Mononuclear cell (primary cell): ENCODE data around the gene MTG1. TPM values are rescaled to one million over a fixed set of nuclear protein-coding genes. Genes with fewer than 3 reads are reported as not detected.
"Not testable (repeated sequence)": the region's sequence is repeated elsewhere in the genome, so short reads cannot be mapped to it uniquely, and the experiment has no call there.

Experiments used
- H3K27me3 ChIP-seq: 2 replicates; pipeline ENCODE4 v1.6.0; 2011; ENCODE audit warnings: low read length, control low read depth; ENCODE audit not compliant: insufficient read depth
- H3K4me1 ChIP-seq: 2 replicates; pipeline ENCODE4 v1.5.1; 2011; ENCODE audit warnings: mild to moderate bottlenecking, low read length, control low read depth; ENCODE audit not compliant: insufficient read depth
- H3K4me3 ChIP-seq: 2 replicates; pipeline ENCODE4 v1.5.1; 2011; ENCODE audit warnings: mild to moderate bottlenecking, low read length, moderate library complexity
- H3K9me3 ChIP-seq: 2 replicates; pipeline ENCODE4 v1.5.1; 2011; ENCODE audit warnings: low read depth, mild to moderate bottlenecking, control low read depth, low read length
- total RNA-seq: library from RNA; depleted of rRNA; stranded (reverse); fragments of >200 nt; gene quantifications from one replicate; pipeline ENCODE4 v1.2.3, GENCODE V29; 2012

MTG1 gene
- total RNA-seq, 1 donor = 14.9 TPM

DNA sequence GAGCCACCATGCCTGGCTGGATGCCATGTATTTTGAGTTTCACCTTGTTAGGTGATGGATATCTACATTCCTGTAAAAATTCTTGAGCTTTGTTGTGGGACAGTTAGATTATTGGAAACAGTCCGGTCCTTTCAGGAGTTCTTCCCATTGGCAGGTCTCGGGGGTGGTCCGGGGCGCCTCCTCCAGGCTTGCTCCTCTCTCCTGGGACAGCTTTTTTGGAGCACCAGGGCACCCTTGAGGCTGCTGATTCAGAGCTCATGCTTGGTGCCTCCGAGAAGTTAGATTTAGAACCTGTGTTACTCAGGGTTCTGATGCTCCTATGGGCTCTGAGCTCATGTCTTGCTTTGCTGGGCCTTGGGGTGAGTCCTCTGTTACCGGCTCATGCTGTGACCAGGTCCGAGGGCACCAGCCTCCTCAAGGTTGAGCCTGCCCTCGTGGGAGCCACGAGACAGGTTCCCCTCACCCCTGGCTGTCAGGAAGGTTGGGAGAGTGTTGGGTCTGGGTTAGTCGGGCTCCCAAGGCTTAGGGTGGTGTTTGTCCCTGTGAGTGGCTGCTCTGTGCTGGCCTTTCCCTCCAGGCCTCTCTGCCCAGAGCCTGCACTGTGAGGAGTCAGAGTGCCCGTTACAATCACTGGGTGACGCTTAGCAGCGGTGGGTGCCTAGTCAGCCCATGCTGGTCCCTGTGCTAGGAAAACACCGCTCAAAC is 24.5 kb downstream of the MTG1 start:
- Histone ChIP-seq H3K4me3 (no peak overlapping the region), H3K9me3 (no peaks in the 10 kb centered on the region), H3K27me3 (peaks cover 3% of the 10 kb centered on the region), H3K4me1 (no peaks in the 10 kb centered on the region)

DNA sequence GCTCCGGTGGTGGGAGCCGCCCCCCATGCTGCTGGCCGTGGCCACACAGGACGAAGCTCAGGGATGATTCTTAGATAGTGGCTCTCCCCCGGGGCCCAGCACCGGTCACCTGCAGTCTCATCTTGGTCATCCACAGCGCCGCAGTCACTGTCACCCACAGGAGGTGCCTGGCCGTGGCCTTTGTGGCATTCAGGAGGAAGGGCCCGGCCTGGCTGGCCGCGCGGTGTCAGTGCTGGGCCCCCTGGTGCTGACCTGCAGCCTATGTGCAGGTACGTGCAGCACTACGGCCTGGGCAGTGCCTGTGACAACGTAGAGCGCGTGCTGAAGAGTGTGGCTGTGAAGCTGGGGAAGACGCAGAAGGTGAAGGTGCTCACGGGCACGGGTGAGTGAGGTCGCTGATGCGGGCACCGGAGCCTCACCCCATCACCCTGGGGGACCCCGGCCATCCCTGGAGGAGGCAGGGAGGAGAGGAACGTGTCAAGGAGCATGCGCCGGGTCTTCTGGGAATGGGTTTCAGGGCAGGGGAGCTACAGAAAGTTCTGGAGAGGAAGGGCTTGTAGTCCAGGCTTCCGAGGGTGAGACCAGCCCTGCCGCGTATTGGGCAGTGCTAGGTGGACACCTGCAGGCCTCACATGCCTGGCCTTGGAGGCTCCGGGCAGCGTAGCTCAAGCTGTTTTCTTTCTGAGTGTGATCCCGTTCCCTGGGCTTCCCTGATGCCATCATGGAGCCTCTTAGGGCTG is 25.4 kb downstream of the MTG1 start:
- Histone ChIP-seq H3K4me3 (no peak overlapping the region), H3K9me3 (no peaks in the 10 kb centered on the region), H3K4me1 (no peaks in the 10 kb centered on the region), H3K27me3 (peaks cover 3% of the 10 kb centered on the region)

DNA sequence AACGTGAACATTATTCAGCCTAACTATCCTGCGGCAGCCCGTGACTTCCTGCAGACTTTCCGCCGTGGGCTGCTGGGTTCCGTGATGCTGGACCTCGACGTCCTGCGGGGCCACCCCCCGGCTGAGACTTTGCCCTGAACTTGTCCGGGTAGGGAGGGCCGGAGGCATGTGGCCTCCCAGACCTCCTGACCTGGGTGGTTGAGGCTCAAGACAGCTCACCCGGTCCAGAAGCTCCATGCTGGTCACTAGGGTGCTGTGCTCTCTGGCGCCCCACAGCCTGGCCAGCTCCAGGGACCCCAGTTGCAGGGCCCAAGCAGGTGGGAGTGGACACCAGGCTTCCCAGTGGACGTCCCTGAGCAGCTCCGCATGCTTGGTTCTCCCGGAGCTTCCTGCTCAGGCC is 26.1 kb downstream of the MTG1 start:
- peaks cover 3% of the 10 kb centered on the region for H3K27me3 ChIP-seq
- no peak overlapping the region for H3K4me3 ChIP-seq
- H3K9me3 ChIP-seq = no peaks in the 10 kb centered on the region
- H3K4me1 ChIP-seq = no peaks in the 10 kb centered on the region

DNA sequence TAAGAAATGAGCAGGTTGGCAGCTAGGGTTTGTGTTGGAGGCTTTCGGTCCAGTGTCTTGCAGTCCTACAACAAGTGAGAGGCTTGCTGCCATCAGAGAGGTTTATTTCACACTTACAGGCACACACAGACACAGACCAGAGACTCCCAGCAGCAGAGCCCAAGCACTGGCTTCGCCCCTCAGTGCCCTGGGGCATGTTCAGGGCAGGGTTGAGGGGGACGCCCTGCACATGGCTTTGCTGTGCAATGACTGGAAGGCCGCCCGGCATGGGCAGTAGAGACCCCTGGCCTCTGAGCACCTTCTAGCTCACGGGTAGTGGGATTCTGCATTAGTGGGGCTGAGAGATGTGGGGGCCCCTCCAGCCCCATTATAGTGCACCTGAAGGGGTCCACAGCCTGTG is 26.6 kb downstream of the MTG1 start:
- Histone ChIP-seq H3K9me3 (no peaks in the 10 kb centered on the region), H3K4me1 (no peaks in the 10 kb centered on the region), H3K27me3 (peaks cover 3% of the 10 kb centered on the region), H3K4me3 (no peak overlapping the region)

DNA sequence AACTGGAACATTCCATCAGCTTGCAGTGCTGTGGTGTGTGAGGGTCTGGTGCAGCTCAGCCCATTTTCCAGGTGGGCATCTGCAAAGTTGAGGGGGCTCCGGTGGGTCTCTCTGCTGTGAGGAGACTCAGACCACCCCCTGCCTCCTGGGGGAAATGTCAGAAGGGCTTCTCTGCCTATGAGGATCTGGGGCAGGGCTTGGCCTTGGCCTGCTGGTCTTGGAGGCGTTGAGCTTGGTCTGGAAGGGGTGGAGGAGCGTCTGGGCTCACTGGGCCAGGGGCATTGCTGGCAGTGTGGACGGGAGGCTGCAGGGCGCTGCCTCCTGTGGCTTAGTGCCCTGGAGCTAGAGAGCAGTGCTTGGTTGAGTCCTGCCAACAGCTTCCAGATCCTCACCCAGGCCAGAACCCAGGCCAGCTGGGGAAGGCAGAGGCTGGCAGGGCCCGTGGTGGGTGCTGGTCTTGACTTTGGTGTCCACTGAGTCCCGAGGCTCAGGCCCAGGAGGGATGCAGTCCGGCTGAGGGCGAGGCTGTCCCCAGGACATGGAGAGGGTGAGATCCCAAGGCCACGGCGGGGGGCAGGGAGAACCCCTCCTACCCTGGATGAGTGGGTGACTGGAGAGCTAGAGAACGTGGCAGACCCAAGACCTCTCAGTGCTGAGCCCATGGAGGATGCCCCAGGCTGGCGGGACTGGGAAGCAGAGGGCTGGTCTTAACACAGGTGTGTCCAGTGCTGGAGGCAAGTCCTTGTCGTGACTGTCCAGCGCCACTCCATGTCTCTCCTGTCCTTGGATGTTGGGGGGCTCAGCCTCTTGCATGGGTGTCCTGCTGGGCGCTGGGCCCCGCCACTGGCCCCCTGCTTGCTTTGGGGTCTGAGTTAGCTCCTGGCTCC is 27.6 kb downstream of the MTG1 start:
- Histone ChIP-seq H3K9me3 (no peaks in the 10 kb centered on the region), H3K27me3 (peaks cover 3% of the 10 kb centered on the region), H3K4me3 (no peak overlapping the region)

DNA sequence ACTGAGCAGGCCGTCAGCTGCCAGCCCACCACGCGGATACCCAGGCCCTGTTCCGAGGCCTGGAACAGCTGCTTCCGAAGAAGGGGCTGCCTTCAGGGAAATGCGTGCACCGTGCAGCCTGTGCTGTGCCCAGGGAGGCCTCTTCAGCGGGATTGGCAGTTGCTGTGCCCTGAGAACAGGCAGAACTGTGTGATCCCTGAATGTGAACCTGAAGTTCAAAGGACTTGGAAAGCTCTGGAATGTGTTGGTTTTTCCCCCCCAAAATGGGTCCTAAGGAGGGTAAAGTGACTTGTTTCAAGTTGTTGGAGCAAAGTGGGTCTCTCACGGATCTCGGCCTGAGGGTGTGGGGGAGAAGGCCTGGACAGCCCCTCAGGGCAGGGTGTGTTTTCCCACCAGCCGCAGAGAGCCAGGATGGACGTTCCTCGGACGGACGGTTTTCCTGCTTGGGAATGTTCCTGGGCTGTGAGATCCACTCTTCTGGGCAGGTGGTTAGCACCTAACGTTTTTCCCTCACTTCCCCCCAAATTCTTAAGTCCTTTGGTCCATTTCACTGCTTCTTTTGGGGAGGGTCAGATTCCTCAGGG is 28.4 kb downstream of the MTG1 start:
- peaks cover 3% of the 10 kb centered on the region for H3K27me3 ChIP-seq
- H3K4me1 ChIP-seq = no peaks in the 10 kb centered on the region
- H3K4me3 ChIP-seq = no peak overlapping the region
- H3K9me3 ChIP-seq = no peaks in the 10 kb centered on the region

More for the DNA sequence above, 27.6 kb downstream of the MTG1 start:
- no peaks in the 10 kb centered on the region for H3K4me1 ChIP-seq

DNA sequence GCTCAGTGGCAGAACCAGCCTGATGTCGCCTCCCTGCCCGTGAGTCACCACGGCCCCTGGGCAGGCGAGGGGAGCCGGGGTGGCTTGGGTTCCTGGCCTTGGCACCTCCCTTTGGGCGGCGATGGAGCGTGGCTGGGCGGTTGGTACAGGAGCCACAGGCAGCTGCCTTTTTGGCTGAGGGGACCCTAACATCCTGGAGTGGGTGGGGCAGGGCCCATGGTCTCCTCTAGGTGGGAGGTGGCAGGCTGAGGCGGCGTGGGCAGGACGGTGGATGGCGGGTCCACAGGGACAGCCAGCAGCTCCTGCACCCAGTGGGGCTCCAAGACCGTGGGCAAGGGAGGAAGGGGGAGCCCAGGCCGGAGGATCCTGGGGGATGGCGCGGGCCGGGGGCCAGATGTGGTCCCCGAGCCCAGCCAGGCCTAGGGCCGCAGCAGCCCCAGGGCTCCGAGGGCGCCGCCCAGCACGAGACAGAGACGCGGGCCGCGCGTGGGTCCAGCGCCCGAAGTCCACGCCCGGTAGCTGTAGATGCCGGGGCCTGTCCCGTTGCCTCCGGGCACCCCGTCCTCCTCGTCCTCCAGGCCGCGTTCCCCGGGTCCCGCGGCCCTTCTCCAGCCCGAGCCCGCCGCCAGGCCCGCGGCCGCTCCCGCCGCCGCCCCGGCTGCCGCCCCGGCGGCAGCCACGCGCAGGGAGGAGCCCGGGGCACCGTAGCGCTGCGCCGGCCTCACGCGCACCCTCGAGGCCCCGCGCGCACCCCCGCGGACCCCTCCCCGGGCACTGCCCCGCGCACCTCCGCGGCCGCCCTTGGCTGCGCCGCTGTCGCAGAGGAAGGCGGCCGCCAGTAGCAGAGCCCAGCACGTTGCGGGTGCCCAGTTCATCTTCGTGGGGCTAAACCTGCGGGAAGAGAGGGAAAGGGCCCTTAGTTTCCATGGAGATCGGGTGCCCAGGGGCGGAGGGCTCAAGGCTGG is 29.1 kb downstream of the MTG1 start:
- no peaks in the 10 kb centered on the region for H3K9me3 ChIP-seq
- no peak overlapping the region for H3K4me3 ChIP-seq
- no peaks in the 10 kb centered on the region for H3K4me1 ChIP-seq
- peaks cover 3% of the 10 kb centered on the region for H3K27me3 ChIP-seq

DNA sequence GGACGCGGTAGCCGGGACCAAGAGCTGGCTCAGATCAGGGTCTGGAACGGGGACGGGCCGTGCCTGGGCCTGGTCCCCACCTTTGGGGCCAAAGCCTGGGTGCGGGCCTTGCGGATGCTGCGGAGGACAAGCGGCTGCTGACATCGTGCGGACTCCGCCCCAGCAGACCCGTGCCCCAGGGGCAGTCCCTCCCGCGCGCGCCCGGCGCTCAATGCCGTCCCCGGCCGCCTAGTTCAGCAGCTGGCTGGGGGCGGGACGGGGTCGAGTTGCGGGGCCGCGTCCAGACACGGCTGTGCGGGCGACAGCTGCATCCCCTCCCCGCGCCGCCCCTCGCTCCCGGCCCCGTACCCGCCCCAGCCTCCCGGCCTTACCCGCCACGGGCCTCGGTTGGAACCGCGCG is 30.1 kb downstream of the MTG1 start:
- H3K9me3 ChIP-seq, H3K4me3 ChIP-seq, H3K4me1 ChIP-seq, H3K27me3 ChIP-seq: not testable (repeated sequence)

DNA sequence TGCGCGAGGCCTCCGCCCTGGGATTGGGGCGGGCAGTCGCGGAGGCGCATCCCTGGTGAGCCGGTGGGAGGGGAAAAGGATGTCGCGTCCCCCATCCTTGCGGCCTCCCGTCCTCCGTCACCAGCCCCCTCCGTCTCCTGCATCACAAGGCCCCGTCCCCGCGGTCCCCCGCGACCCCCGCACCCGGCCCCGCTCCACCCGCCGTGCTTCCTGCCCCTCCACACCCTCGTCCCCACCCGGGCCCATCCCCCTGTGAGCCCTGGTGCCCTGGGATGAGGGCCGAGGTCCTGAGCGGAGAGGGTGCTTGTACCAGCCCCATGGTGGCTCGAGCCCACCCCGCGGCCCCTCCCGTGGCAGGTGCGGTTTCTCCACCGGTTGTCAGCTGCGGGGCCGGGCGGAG is 30.6 kb downstream of the MTG1 start, which contains the start of gene SPRN:
SPRN (minus strand) TSS at position 25 of the 400 bp plus-strand sequence. CDS start 944 bp downstream, outside the sequence.
- H3K4me3 ChIP-seq, H3K4me1 ChIP-seq, H3K27me3 ChIP-seq, H3K9me3 ChIP-seq: not testable (repeated sequence)

DNA sequence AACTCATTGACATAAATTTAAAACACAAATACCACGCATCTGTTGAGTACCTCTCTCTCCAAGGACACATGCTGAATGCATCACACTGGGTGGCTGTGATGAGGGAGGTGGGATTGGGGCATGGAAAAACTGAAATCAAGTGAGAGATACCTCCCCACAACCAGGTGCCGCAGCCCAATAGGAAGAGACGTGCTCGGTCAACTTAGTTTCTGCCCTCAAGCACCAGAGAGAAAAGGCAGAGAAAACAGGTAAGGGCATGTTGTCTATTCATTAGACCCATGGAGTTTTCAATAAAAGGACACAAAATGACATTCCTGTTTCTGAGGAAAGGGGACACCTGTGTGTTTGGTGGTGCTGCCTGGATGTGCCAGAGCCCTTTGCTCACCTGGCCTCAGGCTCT is 35.6 kb downstream of the MTG1 start:
- not testable (repeated sequence) for H3K27me3 ChIP-seq, H3K9me3 ChIP-seq, H3K4me3 ChIP-seq, H3K4me1 ChIP-seq

DNA sequence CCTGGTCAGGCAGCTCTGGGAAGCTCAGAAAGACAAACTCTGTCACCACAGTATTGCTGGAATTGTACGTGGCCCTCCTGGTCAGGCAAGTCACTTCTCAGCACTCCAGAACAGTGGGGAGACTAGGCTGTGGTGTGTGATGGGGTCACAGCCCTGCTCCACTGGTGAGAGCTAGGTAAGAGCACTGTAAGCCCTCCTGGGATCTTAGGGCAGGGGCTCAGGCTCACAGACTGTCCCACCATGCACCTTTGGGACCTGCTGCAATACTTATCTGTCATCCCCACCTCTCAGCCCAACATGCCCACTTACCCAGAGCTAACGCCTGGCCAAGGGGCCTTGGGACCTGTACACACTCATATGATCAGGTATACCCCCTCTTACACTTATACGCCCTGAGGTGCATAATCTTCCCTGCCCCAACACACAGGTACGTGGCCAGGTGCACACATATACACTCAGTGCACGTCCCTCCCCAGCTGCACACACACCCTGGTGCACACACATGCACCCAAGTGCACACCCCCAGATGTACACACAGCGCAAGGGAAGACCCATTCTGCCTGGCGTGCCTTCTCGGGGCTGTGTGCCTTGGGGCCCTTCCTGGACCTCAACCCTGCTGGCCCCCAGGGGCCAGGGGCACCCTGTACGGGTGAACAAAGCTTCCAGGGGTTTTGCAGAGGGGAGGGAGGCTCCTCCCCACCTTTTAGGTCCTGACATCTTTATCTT is 38.1 kb downstream of the MTG1 start:
- H3K4me1 ChIP-seq, H3K27me3 ChIP-seq, H3K9me3 ChIP-seq, H3K4me3 ChIP-seq: not testable (repeated sequence)

DNA sequence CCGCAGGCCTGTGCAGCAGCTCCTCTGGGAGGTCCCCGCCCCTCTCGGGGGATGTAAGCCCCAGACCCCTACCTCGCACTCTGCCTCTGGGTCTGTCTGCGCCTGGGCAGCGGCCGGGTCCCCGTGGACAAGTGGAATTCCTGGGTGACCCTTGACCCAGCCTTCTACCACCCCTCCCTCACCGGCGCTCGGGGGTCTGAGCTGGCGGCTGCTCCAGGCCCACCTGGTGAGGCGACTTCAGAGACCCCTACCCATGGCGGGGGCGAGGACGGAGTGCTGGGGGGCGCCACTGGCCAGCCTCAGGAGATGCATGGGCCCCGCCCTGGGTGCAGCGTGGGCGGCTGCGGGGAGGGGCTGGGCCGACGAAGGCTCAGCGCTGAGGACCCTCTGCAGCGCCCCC is 38.8 kb downstream of the MTG1 start:
- H3K4me1 ChIP-seq, H3K4me3 ChIP-seq, H3K9me3 ChIP-seq, H3K27me3 ChIP-seq: not testable (repeated sequence)

DNA sequence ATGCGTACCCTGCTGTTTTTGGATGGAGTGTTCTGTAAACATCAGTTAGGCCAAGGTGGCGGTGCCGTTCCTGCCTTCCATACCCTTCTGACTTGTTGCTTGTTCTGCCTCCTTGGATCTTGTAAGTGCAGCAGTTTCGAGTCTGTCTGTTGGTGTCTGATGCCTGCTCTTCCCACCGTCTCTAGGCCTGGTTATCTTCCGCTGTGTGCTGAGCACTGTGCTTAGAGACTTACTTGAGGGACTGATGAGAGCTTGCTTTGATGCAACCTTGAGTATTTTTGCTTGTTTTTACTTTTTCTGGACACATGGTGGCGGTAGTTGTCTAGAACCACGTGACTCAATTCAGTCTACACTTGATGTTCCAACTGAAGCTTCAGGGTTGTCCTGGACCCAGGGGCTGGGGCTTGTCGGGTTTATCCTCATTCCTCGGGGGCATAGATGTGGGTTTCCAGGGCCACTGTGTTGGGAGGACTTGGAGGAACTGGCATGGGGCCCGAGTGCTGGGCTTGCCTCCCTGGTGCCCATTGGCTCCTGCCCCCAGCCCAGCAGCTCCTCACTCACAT is 44.8 kb downstream of the MTG1 start:
- Histone ChIP-seq H3K4me1 (peaks cover 12% of the 10 kb centered on the region), H3K27me3 (no peaks in the 10 kb centered on the region), H3K4me3 (no peak overlapping the region), H3K9me3 (no peaks in the 10 kb centered on the region)
